GM12878 (cell line): ENCODE measurements around the gene C1QTNF12. TPM values are rescaled to one million over a fixed set of nuclear protein-coding genes. Genes with fewer than 3 reads are reported as not detected.

Source experiments
- ATAC-seq: fragments of 200-7000 bp; cut with Tn5 transposase; 3 replicates; pipeline ENCODE4 v1.9.1; 2020; ENCODE audit warnings: mild to moderate bottlenecking, moderate library complexity
- BruUV-seq: library from RNA; stranded (reverse); fragments of 400-500 nt; replicated peaks from 2 replicates; lab custom pipeline; 2021; lab: Mats Ljungman, UMichigan
- CTCF ChIA-PET: fragments of 300-600 bp; sonication (Branson Sonifier 250); formaldehyde crosslinking; extraction: SDS; loops from one replicate; lab custom pipeline; 2021; ENCODE audit warnings: inconsistent platforms; lab: Yijun Ruan, JAX
- POLR2A ChIA-PET: fragments of 350-600 bp; formaldehyde crosslinking; extraction: SDS; loops from one replicate; lab custom pipeline; 2021; ENCODE audit warnings: inconsistent platforms; lab: Charles Lee
- RAD21 ChIA-PET: fragments of 300-600 bp; sonication (Branson Sonifier 250); formaldehyde crosslinking; loops from one replicate; lab custom pipeline; 2023; ENCODE audit warnings: antibody characterized with exemption; ENCODE audit not compliant: unreplicated experiment; lab: Charles Lee
- SMC1A ChIA-PET: fragments of 300-600 bp; sonication (Branson Sonifier 250); formaldehyde crosslinking; loops from one replicate; lab custom pipeline; 2023; ENCODE audit not compliant: unreplicated experiment, uncharacterized antibody; lab: Charles Lee
- DNase-seq: peaks from one replicate; pipeline ENCODE4 v3.0.0-alpha.2; 2011; ENCODE audit warnings: low read depth, low spot score
- FAIRE-seq: peaks from 3 replicates; lab custom pipeline; 2011; peaks lifted over from hg19 to GRCh38; lab: Jason Lieb, UNC
- H2AFZ ChIP-seq: 2 replicates; pipeline ENCODE4 v1.6.0; 2011; ENCODE audit warnings: low read depth, low read length, control low read depth; ENCODE audit not compliant: control insufficient read depth
- H3K27ac ChIP-seq: 2 replicates; pipeline ENCODE4 v1.5.1; 2011; ENCODE audit warnings: control low read depth; ENCODE audit not compliant: control insufficient read depth, insufficient read depth
- H3K27me3 ChIP-seq, 2 experiments: replicated peaks in 1 of 2; 2 replicates each; pipeline versions ENCODE4 v1.6.0 to v1.6.1; 2011; ENCODE audit warnings: low read length in 1 of 2; ENCODE audit not compliant: control insufficient read depth in 2 of 2, insufficient read depth in 2 of 2
- H3K36me3 ChIP-seq, 2 experiments: 2 replicates each; pipeline ENCODE4 v1.5.1; 2011; ENCODE audit warnings: low read length in 1 of 2; ENCODE audit not compliant: control insufficient read depth in 2 of 2, insufficient read depth in 2 of 2
- H3K4me1 ChIP-seq: 2 replicates; pipeline ENCODE4 v1.6.1; 2011; ENCODE audit warnings: mild to moderate bottlenecking, low read length, moderate library complexity, mixed read lengths; ENCODE audit not compliant: control insufficient read depth, insufficient read depth
- H3K4me2 ChIP-seq: 2 replicates; pipeline ENCODE4 v1.6.0; 2011; ENCODE audit warnings: control low read depth; ENCODE audit not compliant: control insufficient read depth, insufficient read depth
- H3K4me3 ChIP-seq: fragments of 200-600 bp; sonication (generic); 2 replicates; pipeline ENCODE4 v1.5.1; 2016
- H3K79me2 ChIP-seq: 2 replicates; pipeline ENCODE4 v1.6.0; 2011; ENCODE audit warnings: low read length; ENCODE audit not compliant: control insufficient read depth, insufficient read depth
- H3K9ac ChIP-seq: 2 replicates; pipeline ENCODE4 v1.8.0; 2011; ENCODE audit warnings: low read length, control low read depth, mixed read lengths; ENCODE audit not compliant: control insufficient read depth, insufficient read depth
- H3K9me3 ChIP-seq: replicated peaks from 3 replicates; pipeline ENCODE4 v1.5.1; 2011; ENCODE audit warnings: mild to moderate bottlenecking, low read length; ENCODE audit not compliant: control insufficient read depth, insufficient read depth
- H4K20me1 ChIP-seq: 2 replicates; pipeline ENCODE4 v1.6.0; 2011; ENCODE audit not compliant: control insufficient read depth, insufficient read depth
- BCL11A ChIP-seq: IDR thresholded peaks from 2 replicates; pipeline ENCODE4 v1.6.1; 2011; ENCODE audit warnings: low read depth, low read length
- POLR2A ChIP-seq: IDR thresholded peaks from 2 replicates; pipeline ENCODE4 v1.6.1; 2011; ENCODE audit warnings: low read depth, mild to moderate bottlenecking, low read length
- SIX5 ChIP-seq: IDR thresholded peaks from 2 replicates; pipeline ENCODE4 v1.6.1; 2011; ENCODE audit warnings: mild to moderate bottlenecking, low read depth, low read length, moderate library complexity; ENCODE audit not compliant: severe bottlenecking
- WGBS: methylation state at CpG from one replicate; pipeline ENCODE4 v1.1.6; 2016; ENCODE audit warnings: low lambda C conversion rate; ENCODE audit not compliant: insufficient replicate concordance, insufficient coverage; ENCODE audit errors: missing lambda C conversion rate; 5-methylcytosine and 5-hydroxymethylcytosine counted together
- in situ Hi-C: fragments of 300-500 bp; cut with MboI; formaldehyde crosslinking; loops from 9 replicates; pipeline ENCODE4 v1.14.3; 2018; ENCODE audit warnings: mixed read lengths
- intact Hi-C: fragments of 100-400 bp; cut with micrococcal nuclease; formaldehyde crosslinking; loops from one replicate; pipeline ENCODE4 v1.14.2; 2022; ENCODE audit not compliant: unreplicated experiment
- polyA plus RNA-seq, 11 experiments: library from polyadenylated mRNA; depleted of rRNA in 4 of 11; unstranded in 6 of 11; stranded (reverse) in 5 of 11; fragments of >200 nt; fragmentation: Nextera tagmentation in 4 of 11; fragmentation: Illumina TruSeq in 1 of 11; extraction: Ambion mirVana in 4 of 11; extraction: Trizol in 1 of 11; gene quantifications; 1 replicate in 1 of 11; 2 replicates in 10 of 11; pipeline versions ENCODE4 v1.2.1 to v1.2.3, GENCODE V29; 2011 to 2016; ENCODE audit warnings: inconsistent platforms in 2 of 11, missing spikeins in 2 of 11, low read depth in 1 of 11
- total RNA-seq, 4 experiments: library from RNA; depleted of rRNA in 3 of 4; stranded (reverse); fragments of >200 nt in 3 of 4; fragmentation: Illumina TruSeq in 1 of 4; extraction: Trizol in 1 of 4; gene quantifications; 2 replicates each; pipeline versions ENCODE4 v1.2.1 to v1.2.3, GENCODE V29; 2013 to 2021
- TF ChIP-seq, protein P1 (sequence below): IDR thresholded peaks from 2 replicates; pipeline ENCODE4 v1.6.1; 2012; ENCODE audit warnings: low read depth, low read length, improper control_type of control experiment
- TF ChIP-seq, protein P2 (sequence below): IDR thresholded peaks from 2 replicates; pipeline ENCODE4 v1.6.1; 2011; ENCODE audit warnings: low read depth, low read length, improper control_type of control experiment, borderline replicate concordance

The C1QTNF12 gene
- total and polyA plus RNA-seq, 10 of the 15 experiments (the other 5 are each of a cell fraction or from before 2014, with no cell fraction given): 0.17 to 1.0 (median 0.31) TPM; not detected in 5

DNA sequence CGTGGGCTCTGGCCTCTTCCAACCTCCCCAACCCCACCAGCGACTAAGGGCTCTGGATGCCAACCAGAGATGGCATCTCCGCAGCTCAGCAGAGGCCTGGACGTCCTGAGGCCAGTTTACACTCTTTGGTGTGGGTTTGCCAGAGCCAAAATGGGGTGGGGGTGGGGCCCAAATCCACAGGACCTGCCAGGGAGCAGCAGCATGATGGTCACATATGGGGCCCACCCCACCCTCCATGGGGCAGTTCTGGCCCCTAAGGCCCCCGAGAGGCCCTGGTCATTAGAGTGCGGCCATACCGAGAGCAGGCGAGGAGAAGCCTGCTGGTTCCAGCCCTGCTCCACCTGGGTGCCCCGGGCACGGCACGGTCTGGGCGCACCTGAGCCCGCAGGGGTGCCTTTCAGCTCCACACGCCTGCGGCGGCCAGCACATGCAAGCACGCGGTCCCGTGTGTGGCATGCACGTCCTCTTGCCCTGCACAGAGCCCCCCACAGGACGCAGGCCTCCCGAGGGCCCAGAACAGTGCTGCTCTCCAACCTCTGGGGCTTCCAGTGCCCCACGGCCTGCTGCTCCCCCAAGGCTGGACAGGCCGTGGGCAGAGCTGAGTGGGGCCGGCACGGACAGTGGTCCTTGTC, 4.8 kb downstream of the C1QTNF12 start:
- H3K9me3 ChIP-seq: no peaks in the 10 kb centered on the region
- no peaks in the 10 kb centered on the region for H3K4me1 ChIP-seq
- no peak for ATAC-seq
- intact Hi-C loops: no loop called here
- no peaks in the 10 kb centered on the region; a peak in 1 of 4 replicates for H3K27me3 ChIP-seq
- 56% methylated on average over 26 of the region's 26 CpGs for WGBS
- no peak overlapping the region for H3K27ac ChIP-seq
- in situ Hi-C loops: no loop called here
- no peak for FAIRE-seq
- no TSS peak for BruUV-seq
- no peak overlapping the region for H3K4me3 ChIP-seq
- POLR2A ChIA-PET: interaction anchor here (0.6 kb wide), 1 partner anchor 9 kb away, joined by 8 read pairs; no protein-coding TSS in a partner anchor
- RAD21 ChIA-PET: interaction anchor here (1.3 kb wide), 1 partner anchor 9 kb away, joined by 4 read pairs; no protein-coding TSS in a partner anchor
- H3K36me3 ChIP-seq: no peaks in the 10 kb centered on the region
- no peak overlapping the region for H3K9ac ChIP-seq
- no peak overlapping the region for H3K4me2 ChIP-seq
- TF ChIP-seq, protein P1, sequence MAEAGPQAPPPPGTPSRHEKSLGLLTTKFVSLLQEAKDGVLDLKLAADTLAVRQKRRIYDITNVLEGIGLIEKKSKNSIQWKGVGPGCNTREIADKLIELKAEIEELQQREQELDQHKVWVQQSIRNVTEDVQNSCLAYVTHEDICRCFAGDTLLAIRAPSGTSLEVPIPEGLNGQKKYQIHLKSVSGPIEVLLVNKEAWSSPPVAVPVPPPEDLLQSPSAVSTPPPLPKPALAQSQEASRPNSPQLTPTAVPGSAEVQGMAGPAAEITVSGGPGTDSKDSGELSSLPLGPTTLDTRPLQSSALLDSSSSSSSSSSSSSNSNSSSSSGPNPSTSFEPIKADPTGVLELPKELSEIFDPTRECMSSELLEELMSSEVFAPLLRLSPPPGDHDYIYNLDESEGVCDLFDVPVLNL: no peak
- TF ChIP-seq BCL11A (no peak), POLR2A (no peak), SIX5 (no peak)
- TF ChIP-seq, protein P2, sequence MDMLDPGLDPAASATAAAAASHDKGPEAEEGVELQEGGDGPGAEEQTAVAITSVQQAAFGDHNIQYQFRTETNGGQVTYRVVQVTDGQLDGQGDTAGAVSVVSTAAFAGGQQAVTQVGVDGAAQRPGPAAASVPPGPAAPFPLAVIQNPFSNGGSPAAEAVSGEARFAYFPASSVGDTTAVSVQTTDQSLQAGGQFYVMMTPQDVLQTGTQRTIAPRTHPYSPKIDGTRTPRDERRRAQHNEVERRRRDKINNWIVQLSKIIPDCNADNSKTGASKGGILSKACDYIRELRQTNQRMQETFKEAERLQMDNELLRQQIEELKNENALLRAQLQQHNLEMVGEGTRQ: no peak
- CTCF ChIA-PET: no interaction called here
- H3K79me2 ChIP-seq: no peaks in the 10 kb centered on the region
- no peak overlapping the region for H2AFZ ChIP-seq
- H4K20me1 ChIP-seq: no peaks in the 10 kb centered on the region
- SMC1A ChIA-PET: no interaction called here
- no peak for DNase-seq
